Natural killer cell (primary cell): ENCODE data around the gene PCDH9. TPM values are rescaled to one million over a fixed set of nuclear protein-coding genes. Genes with fewer than 3 reads are reported as not detected.

Source experiments
- ATAC-seq, 3 donors: fragments of 150-1000 bp in 2 of 3; fragments of 200-7000 bp in 1 of 3; cut with Tn5 transposase; 1 replicate in 1 of 3; 2 replicates in 2 of 3; pipeline ENCODE4 v1.10.0; 2021; ENCODE audit warnings: mild to moderate bottlenecking in 2 of 3, moderate library complexity in 2 of 3
- DNase-seq, 2 donors: peaks; one replicate each; pipeline versions ENCODE4 v3.0.0 to v3.0.0-alpha.2; 2013 to 2021; ENCODE audit warnings: mixed read lengths in 1 of 2
- H3K27ac ChIP-seq: one replicate; pipeline ENCODE4 v1.5.1; 2013; ENCODE audit warnings: mild to moderate bottlenecking, low read length
- H3K27me3 ChIP-seq: one replicate; pipeline ENCODE4 v1.6.1; 2013; ENCODE audit warnings: low read length; ENCODE audit not compliant: control insufficient read depth, insufficient read depth
- H3K36me3 ChIP-seq: one replicate; pipeline ENCODE4 v1.6.1; 2013; ENCODE audit warnings: low read length; ENCODE audit not compliant: control insufficient read depth, insufficient read depth
- H3K4me1 ChIP-seq: one replicate; pipeline ENCODE4 v1.6.1; 2013; ENCODE audit warnings: low read length; ENCODE audit not compliant: control insufficient read depth, insufficient read depth
- H3K4me3 ChIP-seq: one replicate; pipeline ENCODE4 v1.5.1; 2013; ENCODE audit warnings: low read length
- H3K9me3 ChIP-seq: one replicate; pipeline ENCODE4 v1.6.1; 2013; ENCODE audit warnings: low read length; ENCODE audit not compliant: control insufficient read depth, insufficient read depth
- H3K27ac Mint-ChIP-seq, 2 donors: one replicate each; pipeline ENCODE4 v1.8.0; 2022; ENCODE audit warnings: mild to moderate bottlenecking in 2 of 2, mixed read lengths in 2 of 2, moderate library complexity in 1 of 2
- H3K27me3 Mint-ChIP-seq, 2 donors: one replicate each; pipeline ENCODE4 v1.8.0; 2022; ENCODE audit warnings: low read depth in 2 of 2, mixed read lengths in 2 of 2
- H3K36me3 Mint-ChIP-seq: one replicate; pipeline ENCODE4 v1.8.0; 2022; ENCODE audit warnings: mixed read lengths
- H3K4me1 Mint-ChIP-seq, 2 donors: one replicate each; pipeline ENCODE4 v1.8.0; 2022; ENCODE audit warnings: mixed read lengths in 2 of 2
- H3K4me3 Mint-ChIP-seq: one replicate; pipeline ENCODE4 v1.8.0; 2022; ENCODE audit warnings: mild to moderate bottlenecking, moderate library complexity, mixed read lengths
- H3K9me3 Mint-ChIP-seq, 2 donors: one replicate each; pipeline ENCODE4 v1.8.0; 2022; ENCODE audit warnings: mixed read lengths in 2 of 2
- WGBS: methylation state at CpG from one replicate; pipeline ENCODE4 v1.1.7; 2013; ENCODE audit warnings: missing lambda C conversion rate; ENCODE audit not compliant: insufficient coverage; 5-methylcytosine and 5-hydroxymethylcytosine counted together
- intact Hi-C: fragments of 100-400 bp; cut with micrococcal nuclease; formaldehyde crosslinking; loops from one replicate; pipeline ENCODE4 v1.14.2; 2022
- total RNA-seq, 4 donors: library from RNA; stranded (reverse); fragments of 120-200 nt in 1 of 4; gene quantifications; one replicate each; pipeline versions ENCODE4 v1.2.3 to v1.2.4, GENCODE V29; 2013 to 2022
- TF ChIP-seq, protein P1 (sequence below): fragments of 200-600 bp; IDR thresholded peaks from one replicate; pipeline ENCODE4 v1.8.0; 2022; ENCODE audit warnings: antibody characterized with exemption

The PCDH9 gene
- total RNA-seq, 3 donors from 2014 or later (not counting 1 experiment from before 2014, with no cell fraction given): 0.43 to 1.5 (median 0.68) TPM

DNA sequence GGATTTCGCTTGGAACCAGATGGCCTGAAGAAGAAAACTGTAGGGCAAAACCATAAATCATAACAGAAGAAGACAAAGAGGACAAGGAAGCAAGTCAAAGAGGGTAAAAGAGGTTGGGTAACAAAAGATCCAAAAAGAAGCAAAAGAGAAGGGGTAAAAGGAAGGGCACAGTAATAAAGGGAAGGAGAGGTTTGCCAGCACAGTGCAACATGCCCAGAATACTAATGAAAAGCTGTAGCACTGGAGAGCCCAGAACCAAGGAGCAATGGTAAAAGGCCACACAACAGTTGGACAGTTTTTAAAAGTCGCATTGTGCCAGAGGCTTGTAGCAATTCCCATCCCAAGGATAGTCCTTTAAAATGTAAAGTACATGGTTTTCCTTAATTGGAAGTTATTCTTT is 506.6 kb downstream of the PCDH9 start:
- Histone ChIP-seq H3K27me3 (no peaks in the 10 kb centered on the region), H3K4me3 (no peak overlapping the region), H3K36me3 (no peaks in the 10 kb centered on the region), H3K9me3 (no peaks in the 10 kb centered on the region), H3K4me1 (no peaks in the 10 kb centered on the region), H3K27ac (no peak overlapping the region)
- no peak overlapping the region for H3K4me3 Mint-ChIP-seq
- H3K36me3 Mint-ChIP-seq: no peaks in the 10 kb centered on the region
- no peak overlapping the region for H3K27ac Mint-ChIP-seq
- H3K9me3 Mint-ChIP-seq: peaks cover 7 to 9% of the 10 kb centered on the region in 2 donors
- no peak for ATAC-seq
- WGBS: 85% methylated on average over 2 of the region's 2 CpGs
- no peak for DNase-seq
- no peaks in the 10 kb centered on the region for H3K4me1 Mint-ChIP-seq
- H3K27me3 Mint-ChIP-seq: no peaks in the 10 kb centered on the region
- TF ChIP-seq, protein P1, sequence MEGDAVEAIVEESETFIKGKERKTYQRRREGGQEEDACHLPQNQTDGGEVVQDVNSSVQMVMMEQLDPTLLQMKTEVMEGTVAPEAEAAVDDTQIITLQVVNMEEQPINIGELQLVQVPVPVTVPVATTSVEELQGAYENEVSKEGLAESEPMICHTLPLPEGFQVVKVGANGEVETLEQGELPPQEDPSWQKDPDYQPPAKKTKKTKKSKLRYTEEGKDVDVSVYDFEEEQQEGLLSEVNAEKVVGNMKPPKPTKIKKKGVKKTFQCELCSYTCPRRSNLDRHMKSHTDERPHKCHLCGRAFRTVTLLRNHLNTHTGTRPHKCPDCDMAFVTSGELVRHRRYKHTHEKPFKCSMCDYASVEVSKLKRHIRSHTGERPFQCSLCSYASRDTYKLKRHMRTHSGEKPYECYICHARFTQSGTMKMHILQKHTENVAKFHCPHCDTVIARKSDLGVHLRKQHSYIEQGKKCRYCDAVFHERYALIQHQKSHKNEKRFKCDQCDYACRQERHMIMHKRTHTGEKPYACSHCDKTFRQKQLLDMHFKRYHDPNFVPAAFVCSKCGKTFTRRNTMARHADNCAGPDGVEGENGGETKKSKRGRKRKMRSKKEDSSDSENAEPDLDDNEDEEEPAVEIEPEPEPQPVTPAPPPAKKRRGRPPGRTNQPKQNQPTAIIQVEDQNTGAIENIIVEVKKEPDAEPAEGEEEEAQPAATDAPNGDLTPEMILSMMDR: no peak
- intact Hi-C loops: no loop called here

DNA sequence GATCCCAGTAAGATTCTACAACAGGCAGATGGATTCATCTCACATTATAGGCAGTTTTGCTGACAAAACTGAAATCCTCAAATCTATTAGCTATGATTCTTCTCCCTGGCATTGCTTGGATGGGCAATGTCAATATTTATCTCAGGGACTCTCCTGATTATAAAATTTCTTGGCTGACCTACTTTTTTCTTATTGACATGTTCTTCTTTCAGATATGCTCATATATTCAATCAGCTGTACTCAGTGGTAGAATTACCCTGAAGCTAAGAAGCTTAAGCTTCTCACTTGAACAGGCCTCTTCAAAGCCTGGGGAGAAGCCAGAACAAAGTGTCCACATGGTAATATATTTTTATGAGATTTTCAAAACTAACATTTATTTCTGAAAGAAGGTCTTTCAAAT is 513.6 kb downstream of the PCDH9 start:
- Histone ChIP-seq H3K4me1 (no peaks in the 10 kb centered on the region), H3K27ac (no peak overlapping the region), H3K9me3 (no peaks in the 10 kb centered on the region), H3K4me3 (no peak overlapping the region), H3K36me3 (no peaks in the 10 kb centered on the region), H3K27me3 (no peaks in the 10 kb centered on the region)
- no peak overlapping the region for H3K27ac Mint-ChIP-seq
- H3K36me3 Mint-ChIP-seq: no peaks in the 10 kb centered on the region
- no peaks in the 10 kb centered on the region for H3K27me3 Mint-ChIP-seq
- H3K4me1 Mint-ChIP-seq: no peaks in the 10 kb centered on the region
- TF ChIP-seq, protein P1: no peak
- intact Hi-C loops: no loop called here
- DNase-seq (no peak), ATAC-seq (no peak)
- H3K4me3 Mint-ChIP-seq: no peak overlapping the region
- peaks cover 7 to 9% of the 10 kb centered on the region in 2 donors for H3K9me3 Mint-ChIP-seq

DNA sequence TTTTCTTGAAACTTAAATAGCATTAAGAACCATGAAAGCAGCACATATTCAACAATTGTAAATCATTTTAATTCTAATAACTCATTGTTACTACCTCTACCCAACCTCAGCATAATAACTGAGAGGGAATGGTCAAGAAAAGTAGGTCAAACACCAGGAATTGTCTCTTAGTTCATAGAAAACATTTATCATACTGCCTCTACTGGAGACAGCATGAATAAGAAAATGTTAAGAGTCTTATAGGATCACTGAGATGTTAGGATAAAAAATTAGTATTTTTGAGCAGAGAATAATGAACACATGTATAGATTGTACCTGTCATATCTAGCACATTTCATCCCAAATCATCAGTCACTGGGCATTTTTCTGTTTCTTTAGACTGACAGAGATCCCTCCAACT is 515.3 kb downstream of the PCDH9 start:
- Histone ChIP-seq H3K4me1 (no peaks in the 10 kb centered on the region), H3K4me3 (no peak overlapping the region), H3K9me3 (no peaks in the 10 kb centered on the region), H3K27ac (no peak overlapping the region), H3K27me3 (no peaks in the 10 kb centered on the region), H3K36me3 (no peaks in the 10 kb centered on the region)
- intact Hi-C loops: no loop called here
- TF ChIP-seq, protein P1: no peak
- Mint-ChIP-seq H3K36me3 (no peaks in the 10 kb centered on the region), H3K9me3 (peaks cover 10 to 13% of the 10 kb centered on the region in 2 donors), H3K4me1 (no peaks in the 10 kb centered on the region), H3K27me3 (no peaks in the 10 kb centered on the region), H3K4me3 (no peak overlapping the region), H3K27ac (no peak overlapping the region)
- ATAC-seq (no peak), DNase-seq (no peak)

DNA sequence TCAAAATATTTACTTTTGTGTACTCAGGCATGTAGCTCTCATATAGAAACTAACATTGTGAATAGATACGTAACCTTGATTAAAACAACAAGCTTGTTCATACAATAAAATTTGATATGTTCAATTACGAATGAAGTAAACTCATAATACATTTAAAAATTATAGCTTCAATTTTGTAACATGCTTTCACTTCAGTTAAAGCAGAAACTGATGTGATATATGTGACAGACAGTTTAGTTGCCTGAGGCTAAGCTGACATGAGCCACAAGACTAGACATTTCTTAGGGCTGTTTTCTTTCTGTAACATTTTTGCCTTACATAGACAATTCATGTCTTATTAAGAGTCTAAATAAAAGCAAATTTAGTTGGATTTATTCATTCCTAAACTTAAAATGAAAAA is 526.0 kb downstream of the PCDH9 start:
- Mint-ChIP-seq H3K4me1 (no peaks in the 10 kb centered on the region), H3K27me3 (no peaks in the 10 kb centered on the region), H3K36me3 (no peaks in the 10 kb centered on the region), H3K9me3 (no peaks in the 10 kb centered on the region), H3K4me3 (no peak overlapping the region), H3K27ac (no peak overlapping the region)
- no peaks in the 10 kb centered on the region for H3K4me1 ChIP-seq
- no peaks in the 10 kb centered on the region for H3K36me3 ChIP-seq
- DNase-seq (no peak), ATAC-seq (no peak)
- no CpG with 5 or more reads among the region's 2 CpGs for WGBS
- no peak overlapping the region for H3K4me3 ChIP-seq
- H3K9me3 ChIP-seq: no peaks in the 10 kb centered on the region
- no peak overlapping the region for H3K27ac ChIP-seq
- TF ChIP-seq, protein P1: no peak
- no peaks in the 10 kb centered on the region for H3K27me3 ChIP-seq
- intact Hi-C loops: no loop called here
